GM19372 (cell line): ENCODE measurements around the gene CASP8.
"Not testable (repeated sequence)": the region's sequence is repeated elsewhere in the genome, so short reads cannot be mapped to it uniquely, and the experiment has no call there.

ENCODE experiments used
- ATAC-seq: cut with Tn5 transposase; IDR thresholded peaks from one replicate; pipeline ENCODE4 v1.9.1; 2021; ENCODE audit warnings: mild to moderate bottlenecking, low read depth, moderate library complexity; ENCODE audit not compliant: unreplicated experiment

CASP8 gene

GRCh38 chr2:201239167-201239935, 21.0 kb upstream of the CASP8 start:
- ATAC-seq: not testable (repeated sequence)

DNA sequence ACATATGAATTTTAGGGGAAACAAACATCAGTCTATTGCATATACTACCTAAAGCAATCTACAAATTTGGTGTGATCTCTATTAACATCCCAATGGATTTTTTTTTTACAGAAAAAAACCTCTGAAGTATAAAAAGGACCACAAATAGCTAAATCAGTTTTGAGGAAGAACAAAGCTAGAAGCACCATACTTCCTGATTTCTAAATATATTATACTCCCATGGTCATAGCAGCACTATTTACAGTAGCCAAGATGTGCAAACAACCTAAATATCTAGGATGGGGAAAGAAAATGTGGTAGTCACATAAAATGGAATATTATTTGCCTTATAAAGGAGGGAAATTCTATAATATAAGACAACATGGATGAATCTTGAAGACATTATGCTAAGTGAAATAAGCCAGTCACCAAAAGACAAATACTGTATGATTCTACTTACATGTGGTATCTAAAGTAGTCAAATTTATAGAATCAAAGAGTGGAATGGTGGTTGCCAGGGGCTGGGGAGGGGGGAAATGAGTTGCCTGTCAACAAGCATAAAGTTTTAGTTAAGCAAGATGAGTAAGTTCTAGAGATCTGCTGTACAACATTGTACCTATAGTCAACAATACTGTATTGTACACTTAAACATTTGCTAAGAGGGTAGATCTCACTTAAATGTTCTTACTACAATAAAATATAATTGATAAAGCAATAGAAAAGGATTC, 17.6 kb upstream of the CASP8 start:
- no peak for ATAC-seq

DNA sequence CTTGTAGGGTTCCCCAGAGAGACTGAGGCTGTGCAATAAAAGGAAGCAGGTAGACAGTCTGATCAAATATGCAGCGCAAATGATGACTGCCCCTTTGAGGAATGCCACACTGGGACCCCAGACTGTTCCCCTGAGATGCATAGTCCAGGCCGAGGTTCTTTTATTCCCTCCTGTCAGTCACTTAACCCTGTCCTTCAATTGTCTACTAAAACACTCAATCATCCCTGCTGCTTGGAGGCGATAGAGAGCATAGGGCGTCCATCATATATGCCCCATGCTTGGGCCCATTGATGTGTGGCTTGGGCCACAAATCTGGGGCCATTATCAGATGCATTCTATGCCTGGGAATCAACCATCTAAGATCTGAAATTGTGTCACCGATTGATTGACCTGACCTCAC, 15.5 kb upstream of the CASP8 start:
- no peak for ATAC-seq

DNA sequence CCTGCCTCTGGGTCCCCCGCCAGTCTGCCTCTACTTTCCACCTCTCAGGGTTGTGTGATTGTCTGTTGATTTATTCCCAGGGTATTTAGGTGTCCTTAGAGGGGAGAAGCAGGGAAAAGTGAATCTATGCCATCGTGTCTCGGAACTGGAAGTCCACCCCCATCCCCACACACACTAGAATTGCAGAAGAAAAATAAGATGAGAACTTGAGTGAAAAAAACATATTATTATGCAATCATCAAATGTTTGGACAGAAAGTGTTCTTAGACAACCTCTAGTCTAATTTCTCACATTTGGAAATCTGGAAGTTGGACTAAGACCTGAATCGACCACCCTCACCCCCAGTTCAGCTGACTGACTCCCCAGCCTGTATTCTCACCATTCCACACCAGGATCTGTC, 14.1 kb upstream of the CASP8 start:
- ATAC-seq: no peak

DNA sequence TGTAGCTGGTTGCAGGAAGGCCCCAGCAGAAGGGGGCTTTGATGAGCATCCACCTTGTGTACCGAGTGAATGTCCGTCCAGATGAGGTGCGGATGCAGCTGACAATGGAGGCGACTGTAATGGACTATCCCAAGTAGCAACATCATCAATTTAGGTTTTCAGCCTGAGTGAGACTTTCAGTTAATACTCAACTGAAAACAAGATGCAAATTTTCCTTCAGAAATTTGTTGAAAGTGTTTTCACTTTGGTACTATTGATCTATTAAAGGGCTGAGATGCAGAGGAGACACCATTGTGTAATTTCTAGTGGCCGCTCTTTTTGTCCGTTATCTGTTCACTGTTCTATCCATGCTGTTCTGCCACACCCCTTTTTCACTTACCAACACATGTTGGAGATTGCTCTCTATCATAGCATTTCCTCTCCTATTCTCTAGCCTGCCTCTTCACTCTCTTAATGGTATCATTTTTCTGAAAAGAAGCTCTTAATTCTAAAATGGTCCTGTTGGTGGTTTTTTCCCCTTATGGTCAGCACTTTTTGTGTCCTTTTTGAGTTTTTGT, 12.0 kb upstream of the CASP8 start:
- ATAC-seq: no peak

- no peak for ATAC-seq
Measured at GRCh38 chr2:201249889-201250288, 10.4 kb upstream of the CASP8 start.

GRCh38 chr2:201250741-201251140, 9.6 kb upstream of the CASP8 start:
- ATAC-seq: no peak

DNA sequence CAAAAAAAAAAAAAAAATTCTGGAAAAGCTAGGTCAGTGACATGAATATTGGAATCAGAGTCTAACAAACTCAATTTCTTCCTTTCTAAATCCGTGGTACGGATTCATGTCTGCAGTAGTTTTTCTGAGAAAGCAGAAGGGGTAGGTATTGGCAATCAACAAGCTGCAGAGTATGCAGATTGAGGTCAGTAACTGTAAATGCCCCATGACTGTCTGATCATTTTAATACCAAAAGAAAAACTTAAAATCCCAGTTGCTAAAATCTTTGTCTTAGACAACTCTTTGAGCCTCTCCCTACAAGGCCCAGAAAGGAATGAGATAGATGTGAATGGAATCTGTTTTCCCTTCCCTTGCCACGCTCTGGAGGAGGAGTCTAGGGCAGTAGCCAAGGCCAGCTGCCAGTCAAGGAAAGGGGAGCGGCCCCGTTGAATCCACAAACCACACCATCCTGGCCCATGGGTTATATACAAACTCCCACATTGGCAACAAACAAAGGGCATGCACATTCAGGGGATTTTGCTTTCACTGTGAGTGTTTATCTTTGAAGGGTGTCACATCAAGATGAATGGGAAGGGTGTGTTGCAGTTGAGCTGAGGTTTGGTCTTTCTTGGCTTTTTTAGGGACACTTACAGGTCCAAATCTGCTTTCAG, 6.1 kb upstream of the CASP8 start:
- ATAC-seq: no peak

- no peak for ATAC-seq
Measured at GRCh38 chr2:201255408-201256033, 4.8 kb upstream of the CASP8 start.

- ATAC-seq: no peak
Measured at GRCh38 chr2:201256082-201256481, 4.3 kb upstream of the CASP8 start.

DNA sequence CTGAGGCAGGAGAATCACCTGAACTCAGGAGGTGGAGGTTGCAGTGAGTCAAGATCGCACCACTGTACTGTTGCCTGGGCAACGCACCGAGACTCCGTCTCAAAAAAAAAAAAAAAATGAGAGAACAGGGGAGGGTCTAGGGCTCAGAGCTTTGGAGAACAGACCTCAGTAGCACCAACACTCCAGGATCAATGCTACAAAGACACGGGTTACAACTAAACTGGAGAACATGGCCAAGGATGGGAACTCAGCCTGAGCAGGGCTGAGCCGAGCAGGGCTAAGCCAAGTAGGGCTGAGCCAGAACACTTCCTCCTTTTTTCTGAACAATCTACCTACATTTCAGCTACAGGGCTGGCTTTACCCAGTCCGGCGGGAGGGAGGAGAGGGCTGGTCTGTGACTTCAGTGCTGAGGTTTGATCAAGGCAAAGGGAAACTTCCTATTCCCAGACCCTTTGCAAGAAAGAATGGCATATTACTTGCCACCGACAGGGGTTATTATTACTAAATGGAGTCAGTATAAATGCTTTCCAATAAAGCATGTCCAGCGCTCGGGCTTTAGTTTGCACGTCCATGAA, 2.9 kb upstream of the CASP8 start:
- peak; percentile 38 for ATAC-seq

GRCh38 chr2:201257956-201258665, 2.2 kb upstream of the CASP8 start:
- ATAC-seq: peak; percentile 59

DNA sequence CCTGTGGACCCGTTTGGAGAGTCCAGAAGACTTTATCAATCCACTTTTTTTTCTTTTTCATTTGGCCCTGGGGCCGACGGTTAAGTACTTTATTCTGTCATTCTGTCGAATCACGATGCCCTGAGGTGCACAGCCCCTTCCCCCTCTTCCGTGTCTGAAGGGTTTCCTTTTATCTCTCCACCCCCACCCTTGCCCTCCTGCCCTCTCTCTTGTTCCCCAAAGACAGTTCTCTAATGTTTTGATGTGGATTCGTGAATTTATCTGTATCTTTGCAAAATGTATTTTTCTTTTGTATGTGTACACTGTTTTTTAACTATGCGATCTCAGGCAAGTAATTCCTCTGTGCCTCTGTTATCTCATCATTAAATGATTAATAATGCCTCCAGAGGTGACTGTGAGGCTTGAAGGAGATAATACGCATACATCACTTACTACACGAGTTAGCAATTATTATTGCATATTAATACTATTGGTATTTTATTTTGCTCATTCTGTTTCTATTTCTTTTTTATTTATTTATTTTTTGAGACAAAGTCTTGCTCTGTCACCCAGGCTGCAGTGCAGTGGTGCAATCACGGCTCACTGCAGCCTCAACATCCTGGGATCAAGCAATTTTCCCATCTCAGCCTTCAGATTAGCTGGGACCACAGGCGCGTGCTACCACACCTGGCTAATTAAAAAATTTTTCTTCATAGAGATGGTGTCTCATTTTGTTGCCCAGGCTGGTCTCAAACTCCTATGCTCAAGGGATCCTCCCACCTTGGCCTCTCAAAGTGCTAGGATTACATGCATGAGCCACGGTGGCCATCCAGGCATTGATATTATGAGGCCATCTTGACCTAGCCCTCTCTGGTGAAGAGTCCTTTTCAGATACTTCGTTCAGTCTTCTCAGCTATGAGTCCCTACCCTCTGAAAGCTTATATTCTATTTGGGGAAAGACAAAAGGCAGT, 1.4 kb upstream of the CASP8 start:
- peak; percentile 10 for ATAC-seq

DNA sequence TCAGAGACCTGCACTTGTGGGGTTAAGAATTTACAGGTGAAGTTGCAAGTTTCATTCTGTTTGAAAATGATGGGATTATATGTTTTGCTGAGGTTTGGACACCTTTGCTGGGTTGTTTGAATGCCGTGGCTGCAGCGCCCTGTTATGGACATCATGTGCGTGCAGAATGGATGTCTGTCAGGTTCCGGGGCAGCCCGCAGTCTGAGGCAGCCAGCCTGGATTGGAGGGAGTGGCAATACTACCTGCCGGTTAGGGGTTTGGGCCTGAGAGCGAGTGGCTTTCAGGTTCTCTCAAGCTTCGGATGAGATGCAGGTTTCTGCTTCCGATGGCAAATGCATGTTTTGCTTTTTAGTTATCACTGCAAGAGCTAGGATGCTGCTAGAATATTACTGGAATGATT, 1.1 kb downstream of the CASP8 start:
- ATAC-seq: no peak

DNA sequence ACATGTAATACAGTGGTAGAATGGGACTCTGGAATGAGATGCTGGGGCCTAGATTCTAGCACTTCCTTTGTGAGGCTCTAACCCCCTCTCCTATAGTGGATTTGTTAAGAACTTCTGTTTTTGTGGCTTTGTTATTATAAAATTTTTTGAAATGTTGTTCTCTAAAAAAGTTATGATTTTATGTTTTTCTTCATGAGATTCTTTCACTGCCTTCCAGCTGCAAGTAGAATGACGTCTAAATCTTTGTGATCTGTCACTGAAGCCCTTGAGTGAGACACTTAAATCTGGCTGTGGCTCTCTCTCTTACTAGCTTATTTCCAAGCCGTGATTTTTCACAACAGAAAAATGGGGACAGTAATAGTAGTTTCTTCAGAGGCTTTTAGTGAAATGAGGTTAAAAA, 1.6 kb downstream of the CASP8 start:
- no peak for ATAC-seq

DNA sequence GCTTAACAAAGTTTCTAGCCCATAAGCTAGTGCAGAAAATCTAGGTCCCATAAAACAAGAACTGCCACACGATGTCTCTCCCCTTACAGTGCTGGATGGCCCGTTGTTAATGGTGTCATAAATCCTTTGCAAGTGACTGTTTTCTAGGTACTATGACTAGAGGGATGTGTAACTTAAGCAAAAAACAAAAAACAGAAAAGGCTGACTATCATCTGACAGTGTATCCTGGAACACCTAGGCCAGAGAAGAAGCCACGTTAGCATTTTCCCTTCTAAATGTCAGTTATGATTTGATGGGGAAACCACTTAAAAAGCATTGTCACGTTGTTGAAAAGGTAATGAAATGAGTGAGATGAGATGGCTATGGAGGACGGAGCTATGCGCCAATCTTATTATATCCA, 2.4 kb downstream of the CASP8 start:
- no peak for ATAC-seq

GRCh38 chr2:201263779-201264178, 3.4 kb downstream of the CASP8 start:
- ATAC-seq: no peak

GRCh38 chr2:201264472-201265173, 4.3 kb downstream of the CASP8 start:
- no peak for ATAC-seq
